ENCODE data around the gene C6orf89. TPM values are rescaled to one million over a fixed set of nuclear protein-coding genes. Genes with fewer than 3 reads are reported as not detected.

C6orf89 gene
- total and polyA plus RNA-seq, 2 of the 8 experiments (the other 6 are each of a cell fraction or from before 2014, with no cell fraction given) = 4.6 to 12.3 TPM

GRCh38 chr6:36913082-36913481 is 27.3 kb downstream of the C6orf89 start:
- Histone ChIP-seq H2BK120ac (replicated peaks; ENCODE audit: low read depth, low read length) (no peak overlapping the region), H3K4ac (replicated peaks; ENCODE audit: insufficient read length, low read depth, low read length) (no peak overlapping the region), H3K9me3 (ENCODE audit: insufficient read depth in 2 of 2, low read depth in 1 of 2, low read length in 1 of 2) (no peaks in the 10 kb centered on the region), H3K56ac (replicated peaks; ENCODE audit: insufficient read length, low read depth, low read length) (no peak overlapping the region), H2BK15ac (ENCODE audit: low read length) (no peak overlapping the region), H2BK5ac (ENCODE audit: low read depth, low read length) (no peak overlapping the region), H3K36me3 (ENCODE audit: control insufficient read depth in 2 of 4, insufficient read depth in 4 of 4, low read length in 3 of 4) (no peaks in the 10 kb centered on the region), H3K4me1 (replicated peaks in 1 of 4; ENCODE audit: control insufficient read depth in 3 of 4, insufficient read depth in 4 of 4, low read length in 3 of 4) (no peaks in the 10 kb centered on the region; a peak in 1 of 7 replicates), H4K5ac (ENCODE audit: insufficient read length, low read depth, low read length) (no peak overlapping the region), H2AK5ac (ENCODE audit: low read depth, low read length) (no peak overlapping the region), H3K23ac (ENCODE audit: insufficient read length) (no peak overlapping the region), H3K23me2 (ENCODE audit: low read depth, low read length) (no peaks in the 10 kb centered on the region), H3K9ac (replicated peaks in 1 of 4; ENCODE audit: extremely low read depth in 1 of 4, low read depth in 3 of 4, low read length in 3 of 4) (no peak overlapping the region), H4K8ac (ENCODE audit: extremely low read depth, insufficient read depth, low read length) (no peak overlapping the region), H2BK12ac (ENCODE audit: low read depth, low read length) (no peak overlapping the region), H3K4me2 (ENCODE audit: insufficient read depth in 1 of 2, low read depth in 2 of 2, low read length in 2 of 2) (no peak overlapping the region), H3K14ac (ENCODE audit: insufficient read length) (no peak overlapping the region), H3K27me3 (replicated peaks in 1 of 4; ENCODE audit: control insufficient read depth in 3 of 4, extremely low read depth in 1 of 4, insufficient read depth in 3 of 4, low read length in 3 of 4) (no peaks in the 10 kb centered on the region), H3K79me2 (ENCODE audit: control insufficient read depth in 1 of 2, insufficient read depth in 2 of 2, low read length in 2 of 2) (no peaks in the 10 kb centered on the region), H2BK20ac (ENCODE audit: low read length) (no peak overlapping the region), H3K18ac (ENCODE audit: extremely low read depth, low read length) (no peak overlapping the region), H2AFZ (ENCODE audit: low read length) (no peak overlapping the region), H3K4me3 (ENCODE audit: extremely low read depth in 1 of 4, insufficient read depth in 2 of 4, low read depth in 3 of 4, low read length in 4 of 4) (no peak overlapping the region), H4K20me1 (replicated peaks in 1 of 2; ENCODE audit: control insufficient read depth in 1 of 2, insufficient read depth in 2 of 2, low read length in 2 of 2) (no peaks in the 10 kb centered on the region), H3K79me1 (ENCODE audit: low read depth, low read length) (no peaks in the 10 kb centered on the region), H4K91ac (replicated peaks; ENCODE audit: insufficient read length, low read length) (no peak overlapping the region), H3K27ac (ENCODE audit: low read depth, low read length) (no peak overlapping the region)
- DNase-seq (ENCODE audit: low read depth in 1 of 2, low spot score in 2 of 2) (no peak), FAIRE-seq (no peak)
- no peak for TF ChIP-seq JUN (IDR thresholded peaks at IDR 0.05; ENCODE audit: low read depth, low read length)
- no peak for TF ChIP-seq E2F6 (IDR thresholded peaks at IDR 0.05)
- TF ChIP-seq RNF2 (IDR thresholded peaks at IDR 0.05; ENCODE audit: borderline replicate concordance, low read depth, low read length, missing control alignments, poor library complexity, severe bottlenecking) = no peak
- TF ChIP-seq JUND (IDR thresholded peaks at IDR 0.05; ENCODE audit: low read length) = no peak
- TF ChIP-seq ATF2 (IDR thresholded peaks at IDR 0.05; ENCODE audit: low read length) = no peak
- TF ChIP-seq POLR2AphosphoS5 (IDR thresholded peaks at IDR 0.05; ENCODE audit: low read depth, low read length) = no peak
- TF ChIP-seq MAFK (IDR thresholded peaks at IDR 0.05; ENCODE audit: low read depth, low read length) = no peak
- no peak for TF ChIP-seq ATF3 (IDR thresholded peaks at IDR 0.05; ENCODE audit: insufficient read depth, low read depth, low read length)
- TF ChIP-seq NRF1 (IDR thresholded peaks at IDR 0.05; ENCODE audit: low read depth, low read length) = no peak
- TF ChIP-seq HDAC6 (IDR thresholded peaks at IDR 0.05; ENCODE audit: low read depth, low read length) = no peak
- WGBS, 2 experiments (ENCODE audit: extremely low coverage in 1 of 2, insufficient coverage in 1 of 2, insufficient read length in 1 of 2, insufficient replicate concordance in 2 of 2, low coverage in 1 of 2, low lambda C conversion rate in 2 of 2, missing lambda C conversion rate in 1 of 2) = 84% methylated on average over 4 of the region's 4 CpGs; no CpG with 5 or more reads in 1 of the 2 experiments
- ChIA-PET POLR2A (ENCODE audit: partially characterized antibody) (interaction anchor here (1.8 to 2.0 kb wide), 3 partner anchors 28 to 50 kb away, joined by 4 to 9 read pairs (median 4); partner anchors contain the start of gene PPIL1), CTCF (ENCODE audit: partially characterized antibody) (interaction anchor here (0.6 to 3.9 kb wide), 17 partner anchors 10 to 300 kb away, joined by 3 to 50 read pairs (median 9); partner anchors contain the start of genes C6orf89 and PI16)
